KOPT-K1 (cell line): ENCODE data around the gene EFCAB11.

ENCODE experiments used
- H3K27ac ChIP-seq: fragments of 200-600 bp; sonication (generic); 2 replicates; pipeline ENCODE4 v1.5.1; 2016; ENCODE audit warnings: antibody characterized with exemption, mild to moderate bottlenecking, low read depth, low read length; ENCODE audit not compliant: poor library complexity, severe bottlenecking
- H3K36me3 ChIP-seq: fragments of 200-600 bp; sonication (generic); 2 replicates; pipeline ENCODE4 v1.5.1; 2017; ENCODE audit warnings: antibody characterized with exemption, mild to moderate bottlenecking, low read length, moderate library complexity; ENCODE audit not compliant: insufficient read depth
- H3K9me3 ChIP-seq: fragments of 200-600 bp; sonication (generic); 2 replicates; pipeline ENCODE4 v1.5.1; 2017; ENCODE audit warnings: antibody characterized with exemption, low read length, mild to moderate bottlenecking; ENCODE audit not compliant: insufficient read depth, poor library complexity, severe bottlenecking

EFCAB11 gene, protein sequence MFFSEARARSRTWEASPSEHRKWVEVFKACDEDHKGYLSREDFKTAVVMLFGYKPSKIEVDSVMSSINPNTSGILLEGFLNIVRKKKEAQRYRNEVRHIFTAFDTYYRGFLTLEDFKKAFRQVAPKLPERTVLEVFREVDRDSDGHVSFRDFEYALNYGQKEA

DNA sequence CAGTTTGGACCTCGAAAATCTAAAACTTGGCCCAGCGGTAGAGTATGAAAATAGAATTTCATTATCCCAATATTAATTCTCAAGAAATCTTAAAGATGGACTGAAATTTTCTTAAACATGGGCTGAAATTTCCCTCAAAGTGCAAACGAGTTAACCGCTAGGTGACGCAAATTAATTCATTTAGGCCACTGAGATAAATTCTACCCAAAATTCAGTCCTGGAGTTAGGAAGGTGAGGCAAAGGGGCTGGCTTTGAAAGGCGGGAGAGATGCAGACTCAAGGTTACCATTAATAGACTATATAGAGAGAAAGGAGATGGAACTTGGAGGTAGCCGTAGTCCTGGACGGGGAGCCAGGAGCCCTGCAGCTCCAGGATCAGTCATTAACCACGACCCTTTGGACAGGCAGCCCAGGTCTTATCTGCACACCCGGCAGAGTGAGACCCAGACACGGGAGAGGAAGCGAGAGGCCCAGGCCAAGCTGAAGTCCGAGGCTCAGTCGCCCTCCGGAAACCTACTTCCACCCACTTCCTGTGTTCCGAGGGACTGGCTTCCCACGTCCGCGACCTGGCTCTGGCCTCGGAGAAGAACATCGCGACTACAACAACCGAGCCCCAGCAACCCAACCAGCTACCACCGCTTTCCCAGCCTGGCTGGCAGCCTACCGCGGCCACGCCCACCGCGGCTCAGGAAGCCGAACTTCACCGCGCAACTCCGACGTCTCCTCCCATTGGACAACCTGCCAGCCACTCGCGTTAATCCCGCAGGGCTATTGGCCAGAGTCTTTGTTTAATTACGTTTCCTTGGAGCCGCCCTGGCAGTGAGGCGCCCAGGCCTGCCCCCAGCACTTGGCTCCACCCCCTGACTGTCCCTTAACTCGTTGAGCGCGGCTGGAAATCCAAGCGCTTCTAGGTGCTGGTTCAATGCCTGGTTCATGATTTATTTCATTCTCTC is at the start of gene EFCAB11:
Gene EFCAB11 (minus strand): TSS at position 661 of the 952 bp plus-strand sequence. CDS start 70 bp downstream, at position 591.
- peak within 1 kb of the TSS; percentile 87 for H3K27ac ChIP-seq
- H3K9me3 ChIP-seq: peaks cover 14% of the 10 kb centered on the region
- peaks cover 25% of the 10 kb centered on the region for H3K36me3 ChIP-seq

DNA sequence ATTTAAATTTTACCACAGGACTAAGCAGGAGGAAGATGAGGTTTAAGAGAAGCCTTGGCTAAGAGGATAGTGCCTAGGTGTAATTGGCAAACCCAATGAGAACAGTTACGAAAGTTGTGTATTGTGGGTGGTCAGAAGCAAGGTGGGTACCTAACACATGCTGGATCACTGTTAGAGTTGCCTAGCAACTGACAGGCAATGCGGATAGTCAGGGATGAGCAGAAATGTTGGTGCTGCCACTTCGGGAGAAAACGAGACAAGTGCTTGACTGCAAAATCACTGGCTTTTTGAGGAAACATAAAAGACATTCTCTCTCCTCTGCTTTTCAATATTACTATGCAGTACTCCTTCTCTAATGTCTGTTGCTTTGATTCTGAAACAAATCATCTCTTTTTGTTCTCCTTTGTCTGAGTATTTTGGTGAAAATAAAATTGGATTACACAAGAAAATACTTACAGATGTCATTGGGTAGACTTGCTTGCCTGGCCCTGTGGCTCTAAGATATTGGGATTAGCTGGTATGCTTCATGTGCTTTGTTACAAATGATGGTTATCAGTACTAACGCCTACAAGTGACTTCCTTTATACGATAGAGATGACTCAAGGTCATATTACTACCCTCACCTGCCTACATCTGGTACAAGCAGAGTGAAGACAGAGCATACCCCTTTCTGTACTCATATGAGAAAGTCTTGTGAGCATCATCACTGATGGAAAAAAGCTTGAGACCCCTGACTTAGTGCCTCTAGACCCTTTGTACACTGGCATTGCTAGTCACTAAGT is 49.2 kb upstream of the EFCAB11 start:
- no peak overlapping the region for H3K27ac ChIP-seq
- no peaks in the 10 kb centered on the region for H3K9me3 ChIP-seq
- peaks cover 92% of the 10 kb centered on the region for H3K36me3 ChIP-seq

DNA sequence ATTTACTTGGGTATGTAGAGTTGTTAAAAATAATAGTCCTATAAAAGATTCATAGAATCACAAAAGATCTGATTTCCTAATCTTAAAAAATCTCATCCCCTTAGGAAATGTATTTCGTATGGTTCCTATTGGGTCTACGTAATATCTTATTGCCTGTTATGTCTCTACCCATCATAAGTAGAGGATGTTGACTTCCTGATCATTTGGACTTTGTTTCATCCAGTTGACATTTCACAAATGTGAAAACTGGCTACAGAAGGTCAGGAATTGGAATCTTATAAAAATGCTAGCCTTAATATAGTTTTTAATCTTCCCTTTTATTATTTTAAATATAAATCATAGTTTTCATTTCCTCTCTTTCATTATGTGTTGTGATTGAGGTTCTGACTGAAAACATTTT is 46.4 kb upstream of the EFCAB11 start:
- Histone ChIP-seq H3K27ac (no peak overlapping the region), H3K9me3 (no peaks in the 10 kb centered on the region), H3K36me3 (peaks cover 92% of the 10 kb centered on the region)

DNA sequence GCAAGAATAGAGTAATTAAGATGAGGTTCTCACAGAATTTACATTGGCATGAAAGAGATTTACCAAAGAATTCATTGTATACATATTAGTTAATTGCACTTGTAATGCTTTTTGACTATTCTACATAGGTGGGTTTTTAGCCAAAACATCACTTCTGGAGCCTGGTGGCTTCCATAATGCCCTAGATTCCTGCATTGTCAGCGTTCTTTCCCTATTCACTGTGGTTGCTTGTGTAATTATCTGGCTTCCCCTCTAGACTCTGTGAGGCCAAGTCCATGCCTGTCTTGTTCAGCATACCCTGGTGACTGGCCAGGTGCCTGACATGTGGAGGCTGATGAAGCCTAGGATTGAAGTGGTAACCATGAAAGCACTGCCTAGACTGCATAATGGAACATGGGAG is 42.4 kb upstream of the EFCAB11 start:
- H3K36me3 ChIP-seq: peaks cover 95% of the 10 kb centered on the region
- H3K9me3 ChIP-seq: no peaks in the 10 kb centered on the region
- no peak overlapping the region for H3K27ac ChIP-seq

DNA sequence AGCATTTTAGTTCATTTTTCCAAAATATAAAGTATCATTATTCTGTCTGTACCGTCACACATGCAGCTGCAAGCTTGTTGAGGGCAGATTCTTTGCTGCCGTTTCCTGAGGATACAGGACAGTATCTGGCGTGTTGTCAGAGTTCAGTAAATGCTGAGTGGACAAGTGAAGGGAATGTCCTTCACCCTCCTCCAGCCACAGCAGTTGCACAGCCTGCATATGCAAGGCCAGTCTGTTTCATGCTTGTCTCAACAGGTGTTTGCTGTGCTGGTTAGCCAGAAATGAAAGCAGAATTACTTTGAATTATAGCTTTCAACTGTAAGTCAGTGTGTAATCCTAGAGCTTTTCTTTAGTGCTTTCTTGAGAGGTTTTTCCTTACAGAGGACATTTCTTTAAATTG is 37.7 kb upstream of the EFCAB11 start:
- Histone ChIP-seq H3K9me3 (no peaks in the 10 kb centered on the region), H3K27ac (no peak overlapping the region), H3K36me3 (peaks cover 98% of the 10 kb centered on the region)

DNA sequence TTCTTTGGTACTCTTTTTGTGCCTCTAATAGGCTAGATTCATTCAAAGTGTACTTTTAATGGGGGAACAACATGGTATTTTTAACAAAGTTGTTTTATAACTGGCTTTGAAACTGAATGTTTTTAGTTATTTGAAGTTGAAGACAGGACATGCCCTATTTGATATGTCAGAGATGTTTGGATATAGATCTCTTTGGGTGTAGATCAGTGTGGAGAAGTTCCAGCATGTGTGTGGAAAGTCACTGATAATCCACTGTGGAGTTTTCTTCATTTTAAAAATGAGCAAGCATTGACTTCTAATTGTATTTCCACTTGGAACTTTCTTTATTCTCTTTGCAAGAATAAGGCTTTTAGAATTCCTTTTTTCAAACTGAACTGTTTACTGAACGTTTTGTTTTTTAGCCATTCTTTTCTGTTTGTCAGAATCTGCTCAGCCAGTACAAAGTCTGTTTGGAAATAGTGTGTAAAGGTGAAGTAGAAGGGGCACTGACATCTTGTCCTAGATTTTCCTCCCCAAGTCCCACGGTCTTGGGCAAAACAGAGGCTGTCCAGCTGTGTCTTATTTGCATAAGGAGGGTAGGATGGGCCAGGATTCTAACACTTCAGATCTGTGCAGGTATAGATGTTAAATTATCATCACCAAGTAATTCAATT is 36.2 kb upstream of the EFCAB11 start:
- no peaks in the 10 kb centered on the region for H3K9me3 ChIP-seq
- H3K27ac ChIP-seq: no peak overlapping the region
- H3K36me3 ChIP-seq: peaks cover 98% of the 10 kb centered on the region

DNA sequence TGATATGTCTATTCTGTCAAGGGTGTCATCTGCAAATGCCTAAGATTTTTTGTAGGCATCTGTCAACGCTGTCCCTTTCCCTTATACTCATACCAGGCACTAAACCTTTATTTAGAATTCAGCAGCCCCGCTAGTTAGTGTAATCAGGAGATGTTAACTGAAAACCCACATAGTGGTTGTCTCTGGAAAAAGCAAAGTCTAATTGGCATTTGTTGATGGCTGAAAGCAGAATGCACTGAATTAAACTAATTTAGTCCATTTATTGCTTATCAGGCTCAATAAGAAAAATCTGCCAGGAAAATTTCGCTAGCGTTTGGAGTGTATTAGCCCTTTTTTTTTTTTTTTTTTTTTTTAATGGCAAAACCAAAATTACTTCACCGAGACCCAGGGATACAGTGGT is 35.7 kb upstream of the EFCAB11 start:
- Histone ChIP-seq H3K9me3 (no peaks in the 10 kb centered on the region), H3K36me3 (peaks cover 98% of the 10 kb centered on the region), H3K27ac (no peak overlapping the region)

DNA sequence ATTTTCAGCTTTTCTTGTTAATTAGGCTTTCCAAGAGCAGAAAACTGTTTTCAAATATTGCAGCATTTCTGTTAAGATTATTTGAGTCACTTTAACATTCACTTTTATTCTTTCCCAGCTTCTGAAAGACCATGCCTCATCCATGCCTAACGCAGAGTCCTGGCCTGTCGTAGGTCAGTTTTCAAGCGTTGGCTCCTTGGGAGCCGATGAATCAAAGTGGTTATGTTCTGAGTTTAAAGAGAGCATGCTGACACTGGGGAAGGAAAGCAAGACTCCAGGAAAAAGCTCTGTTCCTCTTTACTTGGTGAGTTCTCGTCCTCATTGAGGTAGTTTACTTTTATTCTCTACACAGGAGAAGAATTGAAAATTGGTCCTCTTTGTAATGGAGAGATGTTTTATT is 34.3 kb upstream of the EFCAB11 start:
- H3K27ac ChIP-seq: no peak overlapping the region
- H3K36me3 ChIP-seq: peaks cover 96% of the 10 kb centered on the region
- H3K9me3 ChIP-seq: no peaks in the 10 kb centered on the region

DNA sequence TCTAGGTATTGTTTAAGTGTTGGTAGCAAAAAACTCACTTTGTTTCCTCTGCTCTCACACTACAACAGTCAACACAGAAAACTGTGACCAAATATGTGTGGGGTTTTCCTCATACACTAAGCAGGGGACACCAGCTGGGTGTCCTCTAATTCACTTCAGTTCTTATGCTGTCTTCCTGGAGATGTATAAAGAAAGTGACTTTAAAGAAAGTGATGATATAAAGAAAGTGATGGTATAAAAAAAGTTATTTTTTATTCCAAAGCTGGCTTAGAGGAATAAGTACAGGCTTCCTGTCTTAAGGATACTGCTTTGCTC is 32.6 kb upstream of the EFCAB11 start:
- Histone ChIP-seq H3K36me3 (peaks cover 96% of the 10 kb centered on the region), H3K9me3 (no peaks in the 10 kb centered on the region), H3K27ac (no peak overlapping the region)

DNA sequence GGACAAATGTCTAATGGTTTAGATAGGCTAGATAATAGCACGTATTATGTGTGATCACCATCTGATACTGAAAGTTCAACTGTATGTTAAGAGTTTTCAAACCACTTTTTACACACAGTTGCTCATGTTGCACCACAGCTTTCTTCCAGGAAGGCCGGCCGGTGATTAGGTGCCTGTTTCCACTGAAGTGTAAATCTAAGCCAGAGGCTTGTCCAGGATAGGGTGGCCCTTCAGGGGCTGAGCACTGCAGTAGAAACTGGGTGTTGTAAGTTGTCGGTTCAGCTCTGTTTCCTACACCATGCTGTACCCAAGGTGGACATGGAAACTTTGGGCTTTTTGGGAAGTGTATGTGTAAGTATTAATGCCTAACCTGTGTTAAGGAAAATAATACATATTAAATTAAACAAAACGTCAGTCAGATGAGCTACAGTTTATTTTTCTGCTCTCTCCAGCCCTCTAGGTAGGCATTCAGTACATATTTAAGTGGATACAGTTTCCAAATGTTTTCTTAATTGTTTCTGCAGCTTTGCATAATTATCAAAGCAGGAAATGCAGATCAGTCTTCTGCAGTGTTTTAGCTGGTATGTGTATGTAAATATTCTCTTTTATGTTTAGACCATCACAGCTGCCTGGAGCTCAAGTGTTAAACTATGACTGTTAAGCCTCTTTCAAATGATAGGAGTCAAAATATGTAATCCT is 32.1 kb upstream of the EFCAB11 start:
- Histone ChIP-seq H3K27ac (no peak overlapping the region), H3K9me3 (no peaks in the 10 kb centered on the region), H3K36me3 (peaks cover 98% of the 10 kb centered on the region)

DNA sequence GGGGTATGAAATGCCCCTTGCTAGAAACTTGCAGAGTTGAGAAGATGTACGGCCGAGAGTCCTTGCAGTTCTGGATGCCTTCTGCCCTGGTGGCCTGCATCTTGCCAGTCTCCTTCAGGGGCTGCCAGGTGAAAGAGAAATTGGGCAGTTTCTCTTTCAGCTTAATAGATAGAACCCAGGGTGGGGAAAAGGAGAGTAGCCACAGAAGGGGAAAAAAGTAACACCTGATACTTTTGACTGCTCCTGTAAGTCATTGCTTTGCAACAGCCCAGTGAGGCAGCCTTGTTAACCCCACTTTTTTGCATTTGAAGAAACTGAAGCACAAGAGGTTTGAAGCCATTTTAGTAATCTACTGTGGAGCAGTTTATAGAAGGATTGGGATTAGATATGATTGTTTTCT is 28.8 kb upstream of the EFCAB11 start:
- Histone ChIP-seq H3K9me3 (no peaks in the 10 kb centered on the region), H3K27ac (no peak overlapping the region), H3K36me3 (peaks cover 98% of the 10 kb centered on the region)

DNA sequence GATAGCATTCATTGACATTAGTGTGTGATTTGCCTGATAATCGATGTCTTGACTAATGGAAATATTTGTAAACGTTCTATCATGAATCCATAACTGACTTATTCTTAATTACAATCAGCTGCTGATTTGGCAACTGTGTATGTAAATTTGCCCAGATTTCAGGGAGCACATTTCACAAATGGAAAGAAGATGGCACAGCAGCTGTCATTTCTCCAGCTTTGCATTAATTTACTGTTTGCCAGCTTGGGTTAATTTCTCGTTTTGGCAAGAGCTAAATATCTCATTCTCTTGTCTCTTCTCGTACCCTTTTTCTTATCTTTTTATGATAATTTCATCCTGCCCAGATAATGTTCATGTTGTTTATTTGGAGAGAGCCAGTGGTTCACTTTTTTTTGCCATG is 24.1 kb upstream of the EFCAB11 start:
- H3K27ac ChIP-seq: no peak overlapping the region
- no peaks in the 10 kb centered on the region for H3K9me3 ChIP-seq
- H3K36me3 ChIP-seq: peaks cover 100% of the 10 kb centered on the region

DNA sequence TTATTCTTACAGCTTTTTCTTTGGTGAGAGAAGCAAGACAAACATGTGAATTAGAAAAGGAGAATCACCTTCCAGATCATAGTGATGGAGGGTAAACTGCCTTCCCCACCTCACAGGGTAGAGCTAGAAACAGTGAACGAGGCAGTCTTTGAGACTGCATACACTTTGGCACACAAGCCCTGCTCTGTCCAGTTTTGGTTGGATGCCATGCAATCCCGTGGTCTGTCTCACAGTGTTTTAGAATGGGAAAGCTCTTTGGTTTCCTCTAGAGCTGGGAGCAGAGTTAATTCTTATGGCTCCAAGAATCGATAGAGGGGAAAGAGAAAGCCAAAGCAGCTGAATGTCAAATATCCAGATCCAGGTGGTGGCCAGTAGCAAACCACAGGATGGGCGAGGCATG is 23.1 kb upstream of the EFCAB11 start:
- H3K36me3 ChIP-seq: peaks cover 100% of the 10 kb centered on the region

DNA sequence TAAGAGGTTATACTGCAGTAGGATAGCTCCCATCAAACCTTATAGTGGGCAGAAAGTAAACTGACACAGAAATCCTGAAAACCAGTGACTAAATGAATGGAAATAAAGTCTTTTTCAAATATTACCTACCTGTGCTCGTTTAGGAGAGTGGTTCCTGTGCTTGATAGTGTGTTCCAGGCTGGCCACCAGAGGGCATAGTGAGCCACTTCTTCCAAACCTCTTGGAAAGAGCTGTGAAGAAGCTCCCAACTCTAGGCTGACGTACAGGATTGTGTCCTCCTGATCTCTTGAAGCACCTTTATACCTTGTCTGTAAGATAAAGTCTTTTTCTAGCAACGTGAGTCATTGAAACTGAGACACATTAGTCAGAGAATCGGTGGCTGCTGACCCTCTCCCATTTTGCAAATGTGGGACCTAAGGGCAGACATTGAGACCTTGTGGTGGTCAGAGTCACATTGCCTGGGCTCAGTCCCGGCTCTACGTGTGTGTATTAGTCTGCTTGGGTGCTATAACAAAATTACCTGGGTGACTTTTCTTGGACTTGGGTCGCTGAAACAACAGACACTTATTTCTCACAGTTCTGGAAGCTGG is 18.8 kb upstream of the EFCAB11 start:
- Histone ChIP-seq H3K9me3 (no peaks in the 10 kb centered on the region), H3K36me3 (peaks cover 99% of the 10 kb centered on the region), H3K27ac (no peak overlapping the region)

More for the DNA sequence above, 23.1 kb upstream of the EFCAB11 start:
- Histone ChIP-seq H3K9me3 (no peaks in the 10 kb centered on the region), H3K27ac (no peak overlapping the region)
